IMR-90 (cell line): ENCODE data around the gene KRT86. TPM values are rescaled to one million over a fixed set of nuclear protein-coding genes. Genes with fewer than 3 reads are reported as not detected.

Experiments
- ATAC-seq: fragments of 200-7000 bp; cut with Tn5 transposase; 2 replicates; pipeline ENCODE4 v1.9.1; 2020; ENCODE audit warnings: low read depth, mild to moderate bottlenecking, moderate library complexity
- BruUV-seq: library from RNA; stranded (reverse); fragments of 400-500 nt; replicated peaks from 2 replicates; lab custom pipeline; 2021; lab: Mats Ljungman, UMichigan
- CTCF ChIA-PET: fragments of 300-600 bp; formaldehyde crosslinking; extraction: SDS; loops from one replicate; lab custom pipeline; 2021; ENCODE audit warnings: antibody characterized with exemption; lab: Yijun Ruan, JAX
- POLR2A ChIA-PET: fragments of 300-600 bp; sonication (Branson Sonifier 250); formaldehyde crosslinking; loops from one replicate; lab custom pipeline; 2022; ENCODE audit warnings: antibody characterized with exemption; ENCODE audit not compliant: unreplicated experiment; lab: Charles Lee
- DNase-seq: peaks from one replicate; pipeline ENCODE4 v3.0.0; 2013
- H2AFZ ChIP-seq: replicated peaks from 2 replicates; pipeline ENCODE3; 2013; ENCODE audit warnings: low read length, mild to moderate bottlenecking; ENCODE audit not compliant: poor library complexity
- H2AK5ac ChIP-seq: 2 replicates; pipeline ENCODE4 v1.6.1; 2013; ENCODE audit warnings: low read depth, low read length, inconsistent platforms
- H2AK9ac ChIP-seq: replicated peaks from 2 replicates; pipeline ENCODE3; 2013; ENCODE audit warnings: mild to moderate bottlenecking, low read depth, low read length, moderate library complexity; ENCODE audit not compliant: poor library complexity
- H2BK120ac ChIP-seq: 2 replicates; pipeline ENCODE4 v1.6.1; 2013; ENCODE audit warnings: low read depth, low read length, inconsistent platforms
- H2BK15ac ChIP-seq: 3 replicates; pipeline ENCODE4 v1.6.1; 2013; ENCODE audit warnings: low read depth, low read length, inconsistent platforms
- H2BK20ac ChIP-seq: 2 replicates; pipeline ENCODE4 v1.6.1; 2013; ENCODE audit warnings: low read depth, mild to moderate bottlenecking, inconsistent platforms, low read length, moderate library complexity
- H2BK5ac ChIP-seq: 2 replicates; pipeline ENCODE4 v1.6.1; 2013; ENCODE audit warnings: mild to moderate bottlenecking, low read depth, low read length, inconsistent platforms; ENCODE audit not compliant: poor library complexity, severe bottlenecking
- H3K14ac ChIP-seq: replicated peaks from 2 replicates; pipeline ENCODE4 v1.6.1; 2013; ENCODE audit warnings: low read depth, low read length, inconsistent platforms
- H3K18ac ChIP-seq: 2 replicates; pipeline ENCODE4 v1.6.1; 2013; ENCODE audit warnings: low read depth, low read length, control low read depth
- H3K23ac ChIP-seq: 2 replicates; pipeline ENCODE4 v1.6.1; 2013; ENCODE audit warnings: low read depth, low read length, inconsistent platforms
- H3K27ac ChIP-seq: 2 replicates; pipeline ENCODE4 v1.5.1; 2013; ENCODE audit warnings: mild to moderate bottlenecking, control low read depth, low read length; ENCODE audit not compliant: insufficient read depth
- H3K27me3 ChIP-seq: 2 replicates; pipeline ENCODE4 v1.6.1; 2013; ENCODE audit warnings: low read length; ENCODE audit not compliant: control insufficient read depth, insufficient read depth
- H3K36me3 ChIP-seq: 2 replicates; pipeline ENCODE4 v1.6.1; 2013; ENCODE audit warnings: low read length, mixed read lengths; ENCODE audit not compliant: control insufficient read depth, insufficient read depth
- H3K4ac ChIP-seq: 2 replicates; pipeline ENCODE4 v1.6.1; 2013; ENCODE audit warnings: low read depth, low read length, inconsistent platforms
- H3K4me1 ChIP-seq: 2 replicates; pipeline ENCODE4 v1.6.1; 2013; ENCODE audit warnings: low read length, mixed read lengths; ENCODE audit not compliant: control insufficient read depth, insufficient read depth
- H3K4me2 ChIP-seq: 2 replicates; pipeline ENCODE4 v1.6.1; 2013; ENCODE audit warnings: low read depth, mild to moderate bottlenecking, control low read depth, low read length, moderate library complexity
- H3K4me3 ChIP-seq: 2 replicates; pipeline ENCODE4 v1.5.1; 2013; ENCODE audit warnings: low read depth, mild to moderate bottlenecking, control low read depth, low read length, moderate library complexity; ENCODE audit not compliant: insufficient read depth
- H3K56ac ChIP-seq: 2 replicates; pipeline ENCODE4 v1.6.1; 2013; ENCODE audit warnings: low read length, inconsistent platforms; ENCODE audit not compliant: insufficient read depth; ENCODE audit errors: extremely low read depth
- H3K79me1 ChIP-seq, 2 experiments: 2 replicates each; pipeline ENCODE4 v1.6.1; 2013; ENCODE audit warnings: low read length in 2 of 2, inconsistent platforms in 1 of 2, low read depth in 1 of 2
- H3K9ac ChIP-seq: 2 replicates; pipeline ENCODE4 v1.6.1; 2013; ENCODE audit warnings: low read depth, low read length, control low read depth
- H3K9me1 ChIP-seq: 2 replicates; pipeline ENCODE4 v1.6.1; 2013; ENCODE audit warnings: low read length, inconsistent platforms; ENCODE audit not compliant: insufficient read depth
- H3K9me3 ChIP-seq: 2 replicates; pipeline ENCODE4 v1.6.1; 2013; ENCODE audit warnings: low read length; ENCODE audit not compliant: control insufficient read depth, insufficient read depth
- H4K20me1 ChIP-seq: 2 replicates; pipeline ENCODE4 v1.6.1; 2013; ENCODE audit warnings: low read length, inconsistent platforms; ENCODE audit not compliant: insufficient read depth
- H4K5ac ChIP-seq: 2 replicates; pipeline ENCODE4 v1.6.1; 2013; ENCODE audit warnings: mild to moderate bottlenecking, low read depth, low read length, control low read depth
- H4K8ac ChIP-seq, 2 experiments: 2 replicates each; pipeline ENCODE4 v1.6.1; 2013; ENCODE audit warnings: low read depth in 2 of 2, low read length in 2 of 2, control low read depth in 1 of 2, inconsistent platforms in 1 of 2
- H4K91ac ChIP-seq: 2 replicates; pipeline ENCODE4 v1.6.1; 2013; ENCODE audit warnings: low read depth, low read length, inconsistent platforms; ENCODE audit not compliant: insufficient read depth
- BHLHE40 ChIP-seq: fragments of 150-350 bp; IDR thresholded peaks from 2 replicates; pipeline ENCODE4 v1.6.1; 2016; ENCODE audit warnings: mild to moderate bottlenecking, low read depth, low read length
- CEBPB ChIP-seq: IDR thresholded peaks from 2 replicates; pipeline ENCODE4 v1.6.1; 2012; ENCODE audit warnings: low read depth, low read length, improper control_type of control experiment
- CHD1 ChIP-seq: IDR thresholded peaks from 2 replicates; pipeline ENCODE4 v1.6.1; 2012; ENCODE audit warnings: low read depth, low read length, improper control_type of control experiment
- MAFK ChIP-seq: IDR thresholded peaks from 2 replicates; pipeline ENCODE4 v1.6.1; 2012; ENCODE audit warnings: low read depth, low read length, improper control_type of control experiment
- MAZ ChIP-seq: IDR thresholded peaks from 2 replicates; pipeline ENCODE4 v1.6.1; 2012; ENCODE audit warnings: low read depth, mild to moderate bottlenecking, low read length, improper control_type of control experiment, moderate library complexity, borderline replicate concordance
- MXI1 ChIP-seq: IDR thresholded peaks from 2 replicates; pipeline ENCODE4 v1.6.1; 2012; ENCODE audit warnings: low read depth, mild to moderate bottlenecking, low read length, moderate library complexity, borderline replicate concordance
- NFE2L2 ChIP-seq: fragments of 150-350 bp; IDR thresholded peaks from 2 replicates; pipeline ENCODE4 v1.6.1; 2016; ENCODE audit warnings: low read depth, mild to moderate bottlenecking, low read length
- POLR2A ChIP-seq: IDR thresholded peaks from 2 replicates; pipeline ENCODE4 v1.6.1; 2012; ENCODE audit warnings: mild to moderate bottlenecking, low read depth, low read length
- RAD21 ChIP-seq: IDR thresholded peaks from 2 replicates; pipeline ENCODE4 v1.6.1; 2012; ENCODE audit warnings: low read length, improper control_type of control experiment
- RCOR1 ChIP-seq: IDR thresholded peaks from 2 replicates; pipeline ENCODE4 v1.6.1; 2012; ENCODE audit warnings: mild to moderate bottlenecking, low read length, improper control_type of control experiment; ENCODE audit not compliant: insufficient replicate concordance
- RFX5 ChIP-seq: IDR thresholded peaks from 2 replicates; pipeline ENCODE4 v1.8.0; 2012; ENCODE audit warnings: low read depth, mild to moderate bottlenecking, low read length, moderate library complexity
- WGBS, 2 experiments: methylation state at CpG; one replicate each; pipeline versions ENCODE4 v1.1.5 to v1.1.7; 2013; ENCODE audit warnings: missing lambda C conversion rate in 2 of 2; ENCODE audit not compliant: insufficient read length in 1 of 2; ENCODE audit errors: extremely low coverage in 2 of 2; 5-methylcytosine and 5-hydroxymethylcytosine counted together
- dilution Hi-C: fragments of 300-500 bp; cut with HindIII; formaldehyde crosslinking; loops from one replicate; pipeline ENCODE4 v1.14.3; 2018; ENCODE audit warnings: low sequenced_read_pairs; ENCODE audit not compliant: unreplicated experiment
- in situ Hi-C: fragments of 300-500 bp; cut with MboI; formaldehyde crosslinking; loops from 3 replicates; pipeline ENCODE4 v1.14.3; 2019; ENCODE audit warnings: low sequenced_read_pairs, inconsistent platforms, mixed read lengths
- intact Hi-C: fragments of 100-400 bp; cut with micrococcal nuclease; formaldehyde crosslinking; loops from 2 replicates; pipeline ENCODE4 v1.10.0; 2022
- polyA plus RNA-seq, 3 experiments: library from polyadenylated mRNA; depleted of rRNA; stranded (reverse); fragments of >200 nt; gene quantifications; 2 replicates each; pipeline ENCODE4 v1.2.3, GENCODE V29; 2012; ENCODE audit warnings: low replicate concordance in 1 of 3
- total RNA-seq: library from RNA; depleted of rRNA; stranded (reverse); fragments of >200 nt; gene quantifications from 2 replicates; pipeline ENCODE4 v1.2.3, GENCODE V29; 2012
- TF ChIP-seq, protein P1 (sequence below): fragments of 150-350 bp; IDR thresholded peaks from 2 replicates; pipeline ENCODE4 v1.6.1; 2016; ENCODE audit warnings: low read depth, mild to moderate bottlenecking, low read length, moderate library complexity, borderline replicate concordance
- TF ChIP-seq, protein P2 (sequence below): fragments of 150-350 bp; IDR thresholded peaks from 2 replicates; pipeline ENCODE4 v1.6.1; 2017; ENCODE audit warnings: mild to moderate bottlenecking, antibody characterized with exemption, low read length, low read depth
- TF ChIP-seq, protein P3 (sequence below): conservative IDR thresholded peaks from 2 replicates; pipeline ENCODE4 v1.5.1; 2012; ENCODE audit warnings: mild to moderate bottlenecking, low read depth, low read length, improper control_type of control experiment

The KRT86 gene
- total and polyA plus RNA-seq, 2 of the 4 experiments (the other 2 are of a cell fraction), result not detected

DNA sequence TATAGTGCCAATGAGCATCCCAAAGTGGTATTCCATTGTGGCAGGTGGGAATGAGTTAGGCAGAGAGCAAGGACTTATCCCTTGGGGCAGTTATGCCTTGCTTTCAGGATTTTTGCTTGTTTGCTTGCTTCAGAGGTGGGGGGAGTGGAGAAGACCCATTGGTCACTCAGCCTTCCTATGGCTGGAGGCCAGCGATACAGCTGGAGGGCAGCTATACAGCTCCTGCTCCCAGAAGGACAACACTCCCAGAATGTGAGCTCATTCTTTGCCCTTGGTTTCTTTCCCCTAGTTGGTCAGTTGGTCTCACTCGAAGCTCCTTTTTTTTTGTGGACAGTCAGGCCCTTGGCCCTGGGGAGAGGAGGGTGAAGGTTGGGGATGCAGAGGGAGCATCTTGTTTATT, 32.3 kb downstream of the KRT86 start:
- no CpG with 5 or more reads among the region's 2 CpGs for WGBS, 2 experiments
- Histone ChIP-seq H2BK20ac (no peak overlapping the region), H4K8ac (no peak overlapping the region), H3K4me1 (peaks cover 2% of the 10 kb centered on the region; the same call in 1 of the 2 replicates), H4K20me1 (no peaks in the 10 kb centered on the region), H4K91ac (no peak overlapping the region), H2AK5ac (no peak overlapping the region), H3K14ac (no peak overlapping the region), H3K4me3 (no peak overlapping the region), H3K56ac (no peak overlapping the region), H4K5ac (no peak overlapping the region), H3K27me3 (peaks cover 42% of the 10 kb centered on the region), H3K9me1 (no peaks in the 10 kb centered on the region), H2BK15ac (no peak overlapping the region), H3K9me3 (no peaks in the 10 kb centered on the region), H3K4me2 (no peak overlapping the region), H3K79me1 (no peaks in the 10 kb centered on the region), H2AFZ (no peak overlapping the region), H3K36me3 (no peaks in the 10 kb centered on the region), H3K27ac (no peak overlapping the region), H3K9ac (no peak overlapping the region), H3K4ac (no peak overlapping the region), H2AK9ac (no peak overlapping the region), H3K23ac (no peak overlapping the region), H2BK5ac (no peak overlapping the region), H2BK120ac (no peak overlapping the region), H3K18ac (no peak overlapping the region)
- dilution Hi-C loops (no loop called here), in situ Hi-C loops (no loop called here), intact Hi-C loops (no loop called here)
- TF ChIP-seq RAD21, result no peak
- TF ChIP-seq POLR2A, result no peak
- no peak for TF ChIP-seq NFE2L2
- TF ChIP-seq CHD1, result no peak
- TF ChIP-seq, protein P1, sequence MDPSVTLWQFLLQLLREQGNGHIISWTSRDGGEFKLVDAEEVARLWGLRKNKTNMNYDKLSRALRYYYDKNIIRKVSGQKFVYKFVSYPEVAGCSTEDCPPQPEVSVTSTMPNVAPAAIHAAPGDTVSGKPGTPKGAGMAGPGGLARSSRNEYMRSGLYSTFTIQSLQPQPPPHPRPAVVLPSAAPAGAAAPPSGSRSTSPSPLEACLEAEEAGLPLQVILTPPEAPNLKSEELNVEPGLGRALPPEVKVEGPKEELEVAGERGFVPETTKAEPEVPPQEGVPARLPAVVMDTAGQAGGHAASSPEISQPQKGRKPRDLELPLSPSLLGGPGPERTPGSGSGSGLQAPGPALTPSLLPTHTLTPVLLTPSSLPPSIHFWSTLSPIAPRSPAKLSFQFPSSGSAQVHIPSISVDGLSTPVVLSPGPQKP, result no peak
- TF ChIP-seq, protein P2, sequence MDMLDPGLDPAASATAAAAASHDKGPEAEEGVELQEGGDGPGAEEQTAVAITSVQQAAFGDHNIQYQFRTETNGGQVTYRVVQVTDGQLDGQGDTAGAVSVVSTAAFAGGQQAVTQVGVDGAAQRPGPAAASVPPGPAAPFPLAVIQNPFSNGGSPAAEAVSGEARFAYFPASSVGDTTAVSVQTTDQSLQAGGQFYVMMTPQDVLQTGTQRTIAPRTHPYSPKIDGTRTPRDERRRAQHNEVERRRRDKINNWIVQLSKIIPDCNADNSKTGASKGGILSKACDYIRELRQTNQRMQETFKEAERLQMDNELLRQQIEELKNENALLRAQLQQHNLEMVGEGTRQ, result no peak
- TF ChIP-seq, protein P3, sequence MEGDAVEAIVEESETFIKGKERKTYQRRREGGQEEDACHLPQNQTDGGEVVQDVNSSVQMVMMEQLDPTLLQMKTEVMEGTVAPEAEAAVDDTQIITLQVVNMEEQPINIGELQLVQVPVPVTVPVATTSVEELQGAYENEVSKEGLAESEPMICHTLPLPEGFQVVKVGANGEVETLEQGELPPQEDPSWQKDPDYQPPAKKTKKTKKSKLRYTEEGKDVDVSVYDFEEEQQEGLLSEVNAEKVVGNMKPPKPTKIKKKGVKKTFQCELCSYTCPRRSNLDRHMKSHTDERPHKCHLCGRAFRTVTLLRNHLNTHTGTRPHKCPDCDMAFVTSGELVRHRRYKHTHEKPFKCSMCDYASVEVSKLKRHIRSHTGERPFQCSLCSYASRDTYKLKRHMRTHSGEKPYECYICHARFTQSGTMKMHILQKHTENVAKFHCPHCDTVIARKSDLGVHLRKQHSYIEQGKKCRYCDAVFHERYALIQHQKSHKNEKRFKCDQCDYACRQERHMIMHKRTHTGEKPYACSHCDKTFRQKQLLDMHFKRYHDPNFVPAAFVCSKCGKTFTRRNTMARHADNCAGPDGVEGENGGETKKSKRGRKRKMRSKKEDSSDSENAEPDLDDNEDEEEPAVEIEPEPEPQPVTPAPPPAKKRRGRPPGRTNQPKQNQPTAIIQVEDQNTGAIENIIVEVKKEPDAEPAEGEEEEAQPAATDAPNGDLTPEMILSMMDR, result no peak
- TF ChIP-seq MAFK, result no peak
- no peak for TF ChIP-seq RCOR1
- no peak for TF ChIP-seq RFX5
- no peak for TF ChIP-seq CEBPB
- no peak for TF ChIP-seq BHLHE40
- TF ChIP-seq MAZ, result no peak
- no peak for TF ChIP-seq MXI1
- no TSS peak for BruUV-seq
- ChIA-PET POLR2A (no interaction called here), CTCF (interaction anchor here (1.0 to 1.9 kb wide), 4 partner anchors 9 to 21 kb away, joined by 5 to 9 read pairs (median 5); no protein-coding TSS in a partner anchor)
- ATAC-seq (no peak), DNase-seq (no peak)
